H1 (cell line): ENCODE measurements around the gene POGZ. TPM values are rescaled to one million over a fixed set of nuclear protein-coding genes. Genes with fewer than 3 reads are reported as not detected.

Source experiments
- CHD2 ChIP-seq: IDR thresholded peaks from 2 replicates; pipeline ENCODE4 v1.6.1; 2012; ENCODE audit warnings: low read length, improper control_type of control experiment
- EP300 ChIP-seq, 2 experiments: IDR thresholded peaks; 1 replicate in 1 of 2; 2 replicates in 1 of 2; pipeline ENCODE4 v1.6.1; 2011 to 2012; ENCODE audit warnings: low read depth in 2 of 2, low read length in 2 of 2, mild to moderate bottlenecking in 2 of 2, borderline replicate concordance in 1 of 2, inconsistent platforms in 1 of 2, moderate library complexity in 1 of 2
- NANOG ChIP-seq: IDR thresholded peaks from 2 replicates; pipeline ENCODE4 v1.6.1; 2011; ENCODE audit warnings: low read length, low read depth, mild to moderate bottlenecking, inconsistent platforms; ENCODE audit not compliant: insufficient read depth, poor library complexity, severe bottlenecking
- RBBP5 ChIP-seq: IDR thresholded peaks from 2 replicates; pipeline ENCODE4 v1.7.1; 2012; ENCODE audit warnings: low read depth, mild to moderate bottlenecking, inconsistent platforms, low read length, moderate library complexity, borderline replicate concordance
- polyA plus RNA-seq, 7 experiments: library from polyadenylated mRNA; depleted of rRNA in 3 of 7; stranded (reverse) in 5 of 7; unstranded in 2 of 7; fragments of >200 nt in 5 of 7; fragments of 200-250 nt in 2 of 7; gene quantifications; 1 replicate in 5 of 7; 2 replicates in 1 of 7; 4 replicates in 1 of 7; pipeline versions ENCODE4 v1.2.1 to v1.2.3, GENCODE V29; 2011 to 2013; ENCODE audit warnings: missing spikeins in 2 of 7, mixed read lengths in 2 of 7
- total RNA-seq: library from RNA; stranded (reverse); fragmentation: NEBNext Ultra II Directional; extraction: Animal tissue kit (Norgen Biotek cat#: 25700); gene quantifications from 2 replicates; pipeline ENCODE4 v1.2.1, GENCODE V29; 2021

The POGZ gene
- total and polyA plus RNA-seq, 2 of the 8 experiments (the other 6 are each of a cell fraction or from before 2014, with no cell fraction given): 66.4 to 105 TPM

DNA sequence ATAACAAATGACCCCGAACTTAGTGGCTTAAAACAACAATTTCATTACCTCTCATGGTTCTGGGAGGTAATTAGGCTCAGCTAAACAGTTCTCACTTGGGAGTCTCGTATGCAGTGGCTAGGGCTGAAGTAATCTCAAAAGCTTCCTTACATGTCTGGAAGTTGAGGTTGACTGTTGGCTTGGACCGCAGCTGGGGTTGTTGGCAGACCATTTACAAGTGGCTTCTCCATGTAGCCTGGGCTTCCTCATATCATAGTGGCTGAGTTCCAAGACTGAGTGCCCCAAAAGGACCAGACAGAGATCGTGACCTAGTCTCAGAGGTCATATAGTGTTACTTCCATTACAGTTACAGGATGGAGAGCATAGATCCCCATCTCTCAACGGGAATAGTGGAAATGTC, 2.4 kb upstream of the POGZ start (continued):
- TF ChIP-seq NANOG: no peak
- no peak for TF ChIP-seq EP300 (IDR thresholded peaks at IDR 0.05; ENCODE audit: borderline replicate concordance in 1 of 2, low read depth in 2 of 2, low read length in 2 of 2)
- no peak for TF ChIP-seq RBBP5
- no peak for TF ChIP-seq CHD2
